Kidney (tissue), 14 donors: ENCODE data around the gene FOSL2. TPM values are rescaled to one million over a fixed set of nuclear protein-coding genes. Genes with fewer than 3 reads are reported as not detected.

ENCODE experiments used
- DNase-seq, 5 donors: peaks; one replicate each; pipeline ENCODE4 v3.0.0-alpha.2; 2013 to 2020
- FAIRE-seq: peaks from 2 replicates; lab custom pipeline; 2012; peaks lifted over from hg19 to GRCh38; lab: Jason Lieb, UNC
- H3K27ac ChIP-seq, 2 donors: one replicate each; pipeline ENCODE4 v1.7.0; 2013; ENCODE audit warnings: low read depth in 2 of 2, low read length in 2 of 2, inconsistent platforms in 1 of 2
- H3K27me3 ChIP-seq: one replicate; pipeline ENCODE4 v1.7.1; 2013; ENCODE audit warnings: low read length, inconsistent platforms; ENCODE audit not compliant: control insufficient read depth, insufficient read depth
- H3K36me3 ChIP-seq, 3 donors: one replicate each; pipeline versions ENCODE4 v1.7.0 to v1.7.1; 2013; ENCODE audit warnings: low read length in 3 of 3, control low read depth in 1 of 3, inconsistent platforms in 1 of 3; ENCODE audit not compliant: insufficient read depth in 3 of 3, control insufficient read depth in 2 of 3
- H3K4me1 ChIP-seq, 3 donors: one replicate each; pipeline versions ENCODE4 v1.7.0 to v1.7.1; 2013; ENCODE audit warnings: low read length in 3 of 3, inconsistent platforms in 1 of 3, low read depth in 1 of 3; ENCODE audit not compliant: control insufficient read depth in 2 of 3, insufficient read depth in 2 of 3
- H3K4me3 ChIP-seq, 3 donors: one replicate each; pipeline versions ENCODE4 v1.7.0 to v1.8.1; 2013; ENCODE audit warnings: low read length in 3 of 3, control low read depth in 1 of 3, inconsistent platforms in 1 of 3
- H3K9ac ChIP-seq, 3 donors: one replicate each; pipeline versions ENCODE4 v1.7.0 to v1.7.1; 2013; ENCODE audit warnings: low read length in 3 of 3, control low read depth in 1 of 3, inconsistent platforms in 1 of 3
- H3K9me3 ChIP-seq, 3 donors: one replicate each; pipeline versions ENCODE4 v1.7.0 to v1.7.1; 2013; ENCODE audit warnings: low read length in 3 of 3, control low read depth in 1 of 3, inconsistent platforms in 1 of 3; ENCODE audit not compliant: control insufficient read depth in 2 of 3, insufficient read depth in 1 of 3
- CTCF ChIP-seq: IDR thresholded peaks from 3 replicates; pipeline ENCODE4 v1.5.1; 2012; ENCODE audit warnings: mild to moderate bottlenecking, moderate library complexity, borderline replicate concordance; ENCODE audit not compliant: insufficient read depth; ENCODE audit errors: extremely low read depth
- intact Hi-C: fragments of 100-400 bp; cut with DNase I; formaldehyde crosslinking; loops from one replicate; pipeline ENCODE4 v1.11.1; 2022
- polyA plus RNA-seq: library from polyadenylated mRNA; stranded (reverse); fragments of 350-450 nt; fragmentation: Illumina TruSeq; extraction: RNeasy Lipid Tissue Mini Kit (QIAGEN cat#74804); gene quantifications from one replicate; pipeline ENCODE4 v1.2.3, GENCODE V29; 2014; ENCODE audit warnings: low read depth, low replicate concordance; ENCODE audit not compliant: insufficient read depth
- total RNA-seq: library from RNA; stranded (reverse); fragmentation: NEBNext Ultra II Directional; extraction: Animal tissue kit (Norgen Biotek cat#: 25700); gene quantifications from one replicate; pipeline ENCODE4 v1.2.1, GENCODE V29; 2021
- donor health status: control.
- donor health status: control.
- donor health status: control.
- donor health status: control.
- donor health status: control.
- donor health status: DM: yes; HTN: yes; CAD: no.
- donor health status: Normal renal cell carcinoma (clear cell type).

Gene FOSL2
- total and polyA plus RNA-seq, 2 donors from 2014 or later: 20.6 to 149 TPM

- H3K27me3 ChIP-seq: no peaks in the 10 kb centered on the region
- H3K9me3 ChIP-seq: no peaks in the 10 kb centered on the region
- intact Hi-C loops: no loop called here
- H3K9ac ChIP-seq: no peak overlapping the region
- no peak for DNase-seq
- no peak for TF ChIP-seq CTCF
- H3K36me3 ChIP-seq: peaks cover 0 to 80% (median 67%) of the 10 kb centered on the region in 3 donors
- no peak for FAIRE-seq
- H3K4me3 ChIP-seq: no peak overlapping the region
- no peak overlapping the region for H3K27ac ChIP-seq
- H3K4me1 ChIP-seq: peaks cover 0 to 30% (median 0%) of the 10 kb centered on the region in 3 donors
These were observed 12.9 kb downstream of the FOSL2 start for GRCh38 chr2:28405537-28405936.

GRCh38 chr2:28406276-28407096 is 13.8 kb downstream of the FOSL2 start:
- no peak overlapping the region for H3K9ac ChIP-seq
- FAIRE-seq (no peak), DNase-seq (peak in 1 of 5 donors; percentile 87)
- intact Hi-C loops: no loop called here
- H3K9me3 ChIP-seq: no peaks in the 10 kb centered on the region
- H3K36me3 ChIP-seq: peaks cover 0 to 86% (median 73%) of the 10 kb centered on the region in 3 donors
- no peaks in the 10 kb centered on the region for H3K27me3 ChIP-seq
- H3K4me1 ChIP-seq: peaks cover 0 to 24% (median 0%) of the 10 kb centered on the region in 3 donors
- no peak for TF ChIP-seq CTCF
- H3K4me3 ChIP-seq: no peak overlapping the region
- H3K27ac ChIP-seq: peak overlapping the region in 1 of 2 donors; percentile 52

- intact Hi-C loops: no loop called here
- FAIRE-seq: no peak
- H3K9me3 ChIP-seq: no peaks in the 10 kb centered on the region
- H3K27ac ChIP-seq: peak overlapping the region in 1 of 2 donors; percentile 52
- peaks cover 0 to 22% (median 0%) of the 10 kb centered on the region in 3 donors for H3K4me1 ChIP-seq
- H3K27me3 ChIP-seq: no peaks in the 10 kb centered on the region
- no peak for DNase-seq
- H3K4me3 ChIP-seq: no peak overlapping the region
- H3K36me3 ChIP-seq: peaks cover 0 to 95% (median 79%) of the 10 kb centered on the region in 3 donors
- H3K9ac ChIP-seq: no peak overlapping the region
- no peak for TF ChIP-seq CTCF
These were observed 14.7 kb downstream of the FOSL2 start for GRCh38 chr2:28407131-28407975.
